Stimulated activated naive B cell treated with anti-CD40 and anti-IgM and Interleukin-4, amounts not matched to agents 10 μg/mL and 1 μg/mL and 100 μg/mL, for 72 hours (primary cell): ENCODE measurements around the gene SUMO2.
"Not testable (repeated sequence)": the region's sequence is repeated elsewhere in the genome, so short reads cannot be mapped to it uniquely, and the experiment has no call there.

Source experiments
- ATAC-seq, 2 donors: fragments of 150-1000 bp; cut with Tn5 transposase; replicated peaks; 2 replicates each; pipeline ENCODE4 v1.10.0; 2021; ENCODE audit warnings: moderate library complexity in 1 of 2
- DNase-seq: peaks from one replicate; pipeline ENCODE4 v3.0.0; 2021
- H3K27ac Mint-ChIP-seq: one replicate; pipeline ENCODE4 v1.8.0; 2022; ENCODE audit warnings: mild to moderate bottlenecking, mixed read lengths
- H3K27me3 Mint-ChIP-seq, 2 donors: one replicate each; pipeline ENCODE4 v1.8.0; 2022; ENCODE audit warnings: mixed read lengths in 2 of 2
- H3K36me3 Mint-ChIP-seq, 2 donors: one replicate each; pipeline ENCODE4 v1.8.0; 2022; ENCODE audit warnings: mixed read lengths in 2 of 2, mild to moderate bottlenecking in 1 of 2
- H3K4me1 Mint-ChIP-seq, 2 donors: one replicate each; pipeline ENCODE4 v1.8.0; 2022; ENCODE audit warnings: mixed read lengths in 2 of 2, mild to moderate bottlenecking in 1 of 2
- H3K4me3 Mint-ChIP-seq, 2 donors: one replicate each; pipeline ENCODE4 v1.8.0; 2022; ENCODE audit warnings: mild to moderate bottlenecking in 2 of 2, mixed read lengths in 2 of 2, moderate library complexity in 1 of 2
- H3K9me3 Mint-ChIP-seq, 2 donors: one replicate each; pipeline ENCODE4 v1.8.0; 2022; ENCODE audit warnings: mixed read lengths in 2 of 2, mild to moderate bottlenecking in 1 of 2

SUMO2 gene

GRCh38 chr17:75144816-75145512 lies 37.8 kb downstream of the SUMO2 start:
- DNase-seq: no peak
- ATAC-seq: no peak
- no peaks in the 10 kb centered on the region for H3K9me3 Mint-ChIP-seq
- H3K36me3 Mint-ChIP-seq: peaks cover 45 to 56% of the 10 kb centered on the region in 2 donors
- H3K27me3 Mint-ChIP-seq: no peaks in the 10 kb centered on the region
- H3K27ac Mint-ChIP-seq: no peak overlapping the region
- H3K4me3 Mint-ChIP-seq: no peak overlapping the region
- peaks cover 11 to 36% of the 10 kb centered on the region in 2 donors for H3K4me1 Mint-ChIP-seq

- no peak overlapping the region for H3K27ac Mint-ChIP-seq
- no peaks in the 10 kb centered on the region for H3K9me3 Mint-ChIP-seq
- H3K27me3 Mint-ChIP-seq: no peaks in the 10 kb centered on the region
- DNase-seq (no peak), ATAC-seq (no peak)
- H3K4me1 Mint-ChIP-seq: peaks cover 9 to 22% of the 10 kb centered on the region in 2 donors
- H3K36me3 Mint-ChIP-seq: peaks cover 35 to 47% of the 10 kb centered on the region in 2 donors
- H3K4me3 Mint-ChIP-seq: no peak overlapping the region
These were observed 40.4 kb downstream of the SUMO2 start for GRCh38 chr17:75142236-75142971.

DNA sequence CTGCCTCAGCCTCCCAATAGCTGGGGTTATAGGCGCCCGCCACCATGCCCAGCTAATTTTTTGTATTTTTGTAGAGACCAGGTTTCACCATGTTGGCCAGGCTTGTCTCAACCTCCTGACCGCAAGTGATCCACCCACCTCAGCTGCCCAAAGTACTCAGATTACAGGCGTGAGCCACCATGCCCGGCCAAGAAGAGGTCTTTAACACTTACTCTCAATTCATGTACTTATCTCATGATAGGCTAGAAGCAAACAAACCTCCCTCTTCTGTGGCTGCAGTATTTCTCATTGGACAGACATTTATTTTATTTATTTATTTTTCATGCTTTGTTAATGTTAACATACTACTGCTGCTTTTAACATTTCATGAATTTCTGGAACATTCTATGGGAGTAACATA lies 44.2 kb downstream of the SUMO2 start:
- H3K27me3 Mint-ChIP-seq: no peaks in the 10 kb centered on the region

DNA sequence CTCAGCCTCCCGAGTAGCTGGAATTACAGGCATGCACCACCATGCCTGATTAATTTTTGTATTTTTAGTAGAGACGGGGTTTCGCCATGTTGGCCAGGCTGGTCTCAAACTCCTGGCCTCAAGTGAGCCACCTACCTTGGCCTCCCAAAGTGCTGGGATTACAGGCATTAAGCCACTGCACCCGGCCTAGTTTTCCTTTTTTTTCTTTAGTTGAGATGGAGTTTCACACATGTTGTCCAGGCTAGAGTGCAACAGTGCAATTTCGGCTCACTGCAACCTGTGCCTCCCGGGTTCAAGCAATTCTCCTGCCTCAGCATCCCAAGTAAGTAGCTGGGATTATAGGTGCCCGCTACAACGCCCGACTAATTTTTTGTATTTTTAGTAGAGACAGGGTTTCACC lies 45.0 kb downstream of the SUMO2 start:
- not testable (repeated sequence) for H3K9me3 Mint-ChIP-seq, H3K4me3 Mint-ChIP-seq, H3K27me3 Mint-ChIP-seq, H3K27ac Mint-ChIP-seq, ATAC-seq, DNase-seq
- Mint-ChIP-seq H3K36me3 (peaks cover 15 to 21% of the 10 kb centered on the region in 2 donors), H3K4me1 (peaks cover 6 to 16% of the 10 kb centered on the region in 2 donors)

More for the DNA sequence above, 44.2 kb downstream of the SUMO2 start:
- Mint-ChIP-seq H3K36me3 (peaks cover 18 to 23% of the 10 kb centered on the region in 2 donors), H3K9me3 (no peaks in the 10 kb centered on the region), H3K4me1 (peaks cover 6 to 16% of the 10 kb centered on the region in 2 donors), H3K4me3 (no peak overlapping the region), H3K27ac (no peak overlapping the region)
- DNase-seq (no peak), ATAC-seq (no peak)

GRCh38 chr17:75135946-75136345 lies 46.8 kb downstream of the SUMO2 start:
- Mint-ChIP-seq H3K4me1 (peaks cover 4 to 6% of the 10 kb centered on the region in 2 donors), H3K36me3 (peaks cover 7 to 13% of the 10 kb centered on the region in 2 donors), H3K27ac (no peak overlapping the region), H3K9me3 (no peaks in the 10 kb centered on the region), H3K4me3 (no peak overlapping the region), H3K27me3 (no peaks in the 10 kb centered on the region)
- no peak for ATAC-seq
- no peak for DNase-seq

DNA sequence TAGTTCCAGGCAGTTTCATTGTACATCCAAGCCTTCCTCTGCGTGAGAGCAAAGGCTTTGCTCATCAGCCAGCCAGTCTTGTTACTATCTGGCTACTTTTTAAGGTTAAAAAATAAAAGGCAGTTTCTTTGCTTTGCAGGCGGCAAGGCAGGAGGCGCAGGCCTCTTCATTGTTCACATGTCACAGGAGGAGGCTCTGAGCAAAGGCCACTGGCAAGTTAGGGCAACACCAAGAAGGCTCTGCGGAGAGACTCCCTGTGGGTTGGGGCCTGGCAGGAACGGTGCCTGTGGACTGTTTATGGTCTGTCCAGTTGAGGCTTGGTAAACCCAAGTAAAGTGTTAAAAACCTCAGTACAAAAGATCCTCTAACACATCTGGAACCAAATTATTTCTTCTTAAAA lies 47.3 kb downstream of the SUMO2 start:
- no peak for ATAC-seq
- no peak overlapping the region for H3K27ac Mint-ChIP-seq
- no peaks in the 10 kb centered on the region for H3K27me3 Mint-ChIP-seq
- no peak for DNase-seq
- H3K4me3 Mint-ChIP-seq: no peak overlapping the region
- H3K9me3 Mint-ChIP-seq: no peaks in the 10 kb centered on the region
- peaks cover 6 to 10% of the 10 kb centered on the region in 2 donors for H3K36me3 Mint-ChIP-seq
- H3K4me1 Mint-ChIP-seq: peaks cover 6 to 7% of the 10 kb centered on the region in 2 donors

GRCh38 chr17:75133607-75134347 lies 49.0 kb downstream of the SUMO2 start:
- H3K9me3 Mint-ChIP-seq, DNase-seq, H3K27me3 Mint-ChIP-seq, ATAC-seq, H3K4me3 Mint-ChIP-seq: not testable (repeated sequence)
- H3K27ac Mint-ChIP-seq: peak overlapping the region; percentile 31
- peaks cover 12 to 16% of the 10 kb centered on the region in 2 donors for H3K36me3 Mint-ChIP-seq
- H3K4me1 Mint-ChIP-seq: peaks cover 17 to 20% of the 10 kb centered on the region in 2 donors

GRCh38 chr17:75133001-75133400 lies 49.8 kb downstream of the SUMO2 start:
- peaks cover 18 to 28% of the 10 kb centered on the region in 2 donors for H3K4me1 Mint-ChIP-seq
- H3K4me3 Mint-ChIP-seq: no peak overlapping the region
- H3K27me3 Mint-ChIP-seq: no peaks in the 10 kb centered on the region
- DNase-seq (no peak), ATAC-seq (no peak)
- H3K9me3 Mint-ChIP-seq: no peaks in the 10 kb centered on the region
- H3K36me3 Mint-ChIP-seq: peaks cover 17 to 20% of the 10 kb centered on the region in 2 donors
- H3K27ac Mint-ChIP-seq: no peak overlapping the region

DNA sequence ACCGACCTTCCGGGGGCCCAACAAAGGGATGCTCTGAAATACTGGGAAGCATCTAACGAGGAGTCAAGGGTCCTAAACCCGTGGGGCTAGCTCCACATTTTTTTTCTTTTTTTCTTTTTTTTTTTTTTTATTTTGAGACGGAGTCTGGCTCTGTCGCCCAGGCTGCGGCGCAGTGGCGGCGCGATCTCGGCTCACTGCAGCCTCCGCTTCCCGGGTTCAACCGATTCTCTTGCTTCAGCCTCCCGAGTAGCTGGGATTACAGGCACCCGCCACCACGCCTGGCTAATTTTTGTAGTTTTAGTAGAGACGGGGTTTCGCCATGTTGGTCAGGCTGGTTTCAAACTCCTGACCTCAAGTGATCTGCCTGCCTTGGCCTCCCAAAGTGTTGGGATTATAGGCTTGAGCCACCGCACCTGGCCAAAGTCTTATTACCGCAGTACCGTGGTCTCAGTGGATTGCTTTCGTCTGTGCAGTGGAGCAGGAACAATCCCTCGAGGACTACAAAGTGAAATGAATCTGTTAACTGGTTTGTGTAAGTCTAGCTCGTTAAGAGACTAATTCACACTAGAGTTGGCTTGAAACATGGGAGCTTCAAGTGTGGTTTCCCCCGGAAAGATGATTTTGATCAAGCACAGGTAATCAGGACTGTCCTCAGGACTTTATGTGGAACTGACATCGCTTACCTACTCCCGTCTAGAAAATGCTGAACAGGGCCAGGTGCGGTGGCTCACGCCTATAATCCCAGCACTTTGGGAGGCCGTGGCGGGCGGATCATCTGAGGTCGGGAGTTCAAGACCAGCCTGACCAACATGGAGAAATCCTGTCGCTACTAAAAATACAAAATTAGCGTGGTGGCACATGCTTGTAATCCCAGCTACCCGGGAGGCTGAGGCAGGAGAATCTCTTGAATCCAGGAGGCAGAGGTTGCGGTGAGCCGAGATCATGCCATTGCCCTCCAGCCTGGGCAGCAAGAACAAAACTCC lies 50.5 kb downstream of the SUMO2 start:
- not testable (repeated sequence) for ATAC-seq, DNase-seq, H3K27me3 Mint-ChIP-seq, H3K9me3 Mint-ChIP-seq
- H3K4me3 Mint-ChIP-seq: peak overlapping the region; percentile 89 to 92
- peak overlapping the region; percentile 93 for H3K27ac Mint-ChIP-seq
- H3K4me1 Mint-ChIP-seq: peaks cover 18 to 29% of the 10 kb centered on the region in 2 donors
- H3K36me3 Mint-ChIP-seq: peaks cover 17 to 20% of the 10 kb centered on the region in 2 donors

GRCh38 chr17:75131278-75132017 lies 51.3 kb downstream of the SUMO2 start, which contains the start of gene NT5C:
TSS of gene NT5C (minus strand) at chr17:75131742. CDS start at chr17:75131707, 35 bp downstream.
- Mint-ChIP-seq H3K9me3 (no peaks in the 10 kb centered on the region), H3K36me3 (peaks cover 17 to 20% of the 10 kb centered on the region in 2 donors), H3K27ac (peak within 1 kb of the TSS; percentile 95), H3K27me3 (no peaks in the 10 kb centered on the region), H3K4me3 (peak within 1 kb of the TSS; percentile 89 to 92), H3K4me1 (peaks cover 18 to 31% of the 10 kb centered on the region in 2 donors)
- peak; percentile 90 to 94 for ATAC-seq
- peak; percentile 77 for DNase-seq

DNA sequence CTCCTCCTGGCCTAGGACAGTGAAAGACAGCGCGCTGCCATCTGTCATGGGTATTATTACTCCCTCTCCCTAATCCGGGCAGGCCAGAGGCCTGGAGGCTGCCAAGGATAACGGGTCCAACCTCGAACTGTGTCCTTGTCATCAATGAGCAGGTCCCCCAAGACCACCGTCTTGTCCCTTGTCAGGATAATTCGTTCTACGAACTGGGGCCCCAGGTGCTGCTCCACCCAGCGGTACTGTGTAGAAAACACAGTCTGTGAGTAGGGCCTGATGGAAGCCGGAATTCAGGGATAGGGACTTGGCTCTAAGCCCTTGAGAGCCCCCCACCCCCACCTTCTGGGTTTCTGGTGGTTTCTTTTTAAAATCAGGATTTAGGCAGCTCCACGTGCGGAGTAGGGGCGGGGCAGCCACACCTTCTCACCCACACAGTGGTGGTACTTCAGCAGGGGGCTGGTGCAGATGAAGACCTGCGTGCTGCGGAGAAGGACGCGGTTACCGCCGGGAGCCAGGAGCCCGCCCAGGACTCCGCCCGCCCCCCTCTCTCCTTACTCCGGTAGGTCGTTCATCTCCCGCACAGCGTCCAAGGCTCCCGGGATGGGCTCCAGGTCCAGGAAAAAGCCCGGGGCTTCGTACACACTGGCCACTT lies 52.0 kb downstream of the SUMO2 start:
- peak overlapping the region; percentile 89 to 92 for H3K4me3 Mint-ChIP-seq
- H3K27ac Mint-ChIP-seq: peak overlapping the region; percentile 95
- no peaks in the 10 kb centered on the region for H3K9me3 Mint-ChIP-seq
- H3K36me3 Mint-ChIP-seq: peaks cover 17 to 23% of the 10 kb centered on the region in 2 donors
- DNase-seq (no peak), ATAC-seq (peak; percentile 59 to 60)
- H3K4me1 Mint-ChIP-seq: peaks cover 21 to 38% of the 10 kb centered on the region in 2 donors
- H3K27me3 Mint-ChIP-seq: no peaks in the 10 kb centered on the region

DNA sequence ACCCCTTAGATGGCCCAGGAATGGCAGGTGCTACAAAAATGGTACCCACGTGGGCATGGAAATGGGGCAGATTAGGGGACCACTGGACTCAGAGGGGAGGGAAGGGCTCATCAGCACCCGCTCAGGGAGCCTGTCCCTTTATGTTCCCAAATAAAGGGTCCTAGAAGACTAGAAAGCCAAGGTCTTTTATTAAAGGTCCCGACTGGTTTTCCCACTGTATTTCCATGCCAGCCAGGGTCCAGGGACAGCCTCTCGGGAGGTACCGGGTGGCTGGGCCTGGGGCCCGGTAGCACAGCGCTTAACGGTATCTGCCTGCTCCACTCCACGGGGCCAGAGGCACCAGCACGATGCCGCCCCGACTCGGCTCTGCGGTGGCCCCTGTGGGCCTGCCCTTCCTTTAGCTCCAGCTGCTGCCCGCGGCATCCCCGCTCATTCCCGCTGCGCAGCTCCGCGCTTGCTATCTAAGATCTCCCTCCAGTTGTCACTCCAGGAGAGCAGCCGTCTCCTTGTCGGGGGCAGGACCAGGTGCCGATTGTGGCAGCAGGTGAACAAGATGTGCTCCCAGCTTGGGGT lies 52.6 kb downstream of the SUMO2 start:
- Mint-ChIP-seq H3K27me3 (no peaks in the 10 kb centered on the region), H3K36me3 (peaks cover 19 to 26% of the 10 kb centered on the region in 2 donors), H3K4me1 (peaks cover 24 to 44% of the 10 kb centered on the region in 2 donors), H3K4me3 (peak overlapping the region; percentile 89 to 92), H3K27ac (peak overlapping the region; percentile 95), H3K9me3 (no peaks in the 10 kb centered on the region)
- DNase-seq (no peak), ATAC-seq (no peak)
